ENCODE measurements around the gene CASQ2. TPM values are rescaled to one million over a fixed set of nuclear protein-coding genes. Genes with fewer than 3 reads are reported as not detected.

Gene CASQ2
- polyA plus RNA-seq, 3 donors, result not detected

DNA sequence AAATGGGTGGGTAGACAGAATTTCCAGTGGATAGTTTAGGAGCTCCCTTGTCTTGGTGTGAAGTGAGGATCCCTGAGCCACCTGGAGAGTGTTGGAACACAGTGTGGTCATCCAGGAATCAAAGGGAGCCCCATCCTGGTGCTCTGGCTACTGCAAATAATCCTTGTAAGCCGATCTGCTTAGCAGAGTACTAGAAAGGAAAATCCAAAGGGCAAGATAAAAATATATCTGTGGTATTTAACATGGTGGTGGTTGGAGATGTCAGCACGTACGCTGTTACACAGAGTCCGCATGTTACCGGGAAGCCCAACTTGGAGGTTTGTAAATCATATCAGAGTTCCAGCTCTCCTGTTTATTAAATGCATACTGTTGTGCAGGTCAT, 87.8 kb downstream of the CASQ2 start:
- no peak overlapping the region for H3K4me3 ChIP-seq (replicated peaks in 1 of 3; ENCODE audit: low read depth in 2 of 3, low read length in 3 of 3)
- peaks cover 10 to 11% of the 10 kb centered on the region in 2 donors for H3K36me3 Mint-ChIP-seq
- H3K4me3 Mint-ChIP-seq, result no peak overlapping the region
- H3K27me3 ChIP-seq (ENCODE audit: control insufficient read depth in 2 of 2, insufficient read depth in 2 of 2, low read length in 2 of 2), result no peaks in the 10 kb centered on the region
- H3K9me3 ChIP-seq (replicated peaks in 1 of 2; ENCODE audit: control insufficient read depth in 1 of 2, insufficient read depth in 1 of 2, low read length in 2 of 2), result no peaks in the 10 kb centered on the region
- WGBS (ENCODE audit: insufficient coverage), result 100% methylated on average over 3 of the region's 5 CpGs
- H4K20me1 ChIP-seq (ENCODE audit: insufficient read depth, low read length), result no peaks in the 10 kb centered on the region
- H3K9ac ChIP-seq (ENCODE audit: insufficient read depth, low read length, poor library complexity, severe bottlenecking), result no peak overlapping the region
- H3K4me2 ChIP-seq (replicated peaks; ENCODE audit: extremely low read depth, low read length, poor library complexity, severe bottlenecking), result no peak overlapping the region
- H2AFZ ChIP-seq (ENCODE audit: insufficient read depth, low read depth, low read length, poor library complexity, severe bottlenecking), result no peak overlapping the region
- H3K36me3 ChIP-seq (replicated peaks in 1 of 2; ENCODE audit: control insufficient read depth in 1 of 2, insufficient read depth in 2 of 2, low read length in 2 of 2), result peaks cover 7 to 23% of the 10 kb centered on the region in 2 donors
- H3K27ac Mint-ChIP-seq, result peak overlapping the region in 1 of 7 donors; percentile 21
- H3K27me3 Mint-ChIP-seq (ENCODE audit: low read depth in 3 of 3), result peaks cover 0 to 3% (median 0%) of the 10 kb centered on the region in 3 donors
- peaks cover 0 to 1% (median 0%) of the 10 kb centered on the region in 7 donors for H3K9me3 Mint-ChIP-seq
- no peak for DNase-seq
- intact Hi-C loops (cut with micrococcal nuclease), result no loop called here
- no peaks in the 10 kb centered on the region for H3K4me1 ChIP-seq (ENCODE audit: control insufficient read depth in 1 of 2, insufficient read depth in 2 of 2, low read length in 2 of 2)
- H3K4me1 Mint-ChIP-seq, result no peaks in the 10 kb centered on the region
- no peak overlapping the region for H3K27ac ChIP-seq (ENCODE audit: low read depth in 1 of 2, low read length in 2 of 2)
- H3K79me2 ChIP-seq (ENCODE audit: insufficient read depth, low read length), result no peaks in the 10 kb centered on the region
- TF ChIP-seq, protein P1, sequence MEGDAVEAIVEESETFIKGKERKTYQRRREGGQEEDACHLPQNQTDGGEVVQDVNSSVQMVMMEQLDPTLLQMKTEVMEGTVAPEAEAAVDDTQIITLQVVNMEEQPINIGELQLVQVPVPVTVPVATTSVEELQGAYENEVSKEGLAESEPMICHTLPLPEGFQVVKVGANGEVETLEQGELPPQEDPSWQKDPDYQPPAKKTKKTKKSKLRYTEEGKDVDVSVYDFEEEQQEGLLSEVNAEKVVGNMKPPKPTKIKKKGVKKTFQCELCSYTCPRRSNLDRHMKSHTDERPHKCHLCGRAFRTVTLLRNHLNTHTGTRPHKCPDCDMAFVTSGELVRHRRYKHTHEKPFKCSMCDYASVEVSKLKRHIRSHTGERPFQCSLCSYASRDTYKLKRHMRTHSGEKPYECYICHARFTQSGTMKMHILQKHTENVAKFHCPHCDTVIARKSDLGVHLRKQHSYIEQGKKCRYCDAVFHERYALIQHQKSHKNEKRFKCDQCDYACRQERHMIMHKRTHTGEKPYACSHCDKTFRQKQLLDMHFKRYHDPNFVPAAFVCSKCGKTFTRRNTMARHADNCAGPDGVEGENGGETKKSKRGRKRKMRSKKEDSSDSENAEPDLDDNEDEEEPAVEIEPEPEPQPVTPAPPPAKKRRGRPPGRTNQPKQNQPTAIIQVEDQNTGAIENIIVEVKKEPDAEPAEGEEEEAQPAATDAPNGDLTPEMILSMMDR (IDR thresholded peaks at IDR 0.05), result no peak

DNA sequence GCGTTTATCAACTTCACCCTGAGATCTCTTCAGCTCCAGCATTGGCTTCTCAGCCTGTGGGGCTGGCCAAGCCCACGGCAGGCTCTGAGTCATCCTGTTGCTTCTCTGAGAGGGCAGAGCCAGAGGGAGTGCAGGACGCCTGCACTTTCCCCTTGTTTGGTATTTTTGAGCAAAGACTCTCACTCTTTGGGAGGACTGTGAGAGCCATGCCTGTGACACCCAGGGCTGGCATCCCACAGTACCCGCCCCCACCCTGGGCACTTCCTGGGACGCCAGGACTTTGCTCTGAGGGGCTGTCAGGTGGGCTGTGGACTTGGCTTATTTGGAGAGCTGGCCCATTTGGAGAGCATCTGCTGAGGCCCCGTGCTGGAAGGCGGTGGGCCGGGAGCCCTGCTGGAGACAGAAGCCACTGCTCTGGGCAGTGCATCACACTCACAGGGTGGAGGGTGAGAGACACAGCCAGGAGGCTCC, 89.3 kb downstream of the CASQ2 start:
- no peak overlapping the region for H3K4me2 ChIP-seq (replicated peaks; ENCODE audit: extremely low read depth, low read length, poor library complexity, severe bottlenecking)
- H2AFZ ChIP-seq (ENCODE audit: insufficient read depth, low read depth, low read length, poor library complexity, severe bottlenecking), result no peak overlapping the region
- no peak for DNase-seq
- Mint-ChIP-seq H3K4me3 (no peak overlapping the region), H3K9me3 (peaks cover 0 to 1% (median 0%) of the 10 kb centered on the region in 7 donors), H3K27ac (no peak overlapping the region), H3K4me1 (no peaks in the 10 kb centered on the region), H3K27me3 (ENCODE audit: low read depth in 3 of 3) (peaks cover 0 to 3% (median 0%) of the 10 kb centered on the region in 3 donors), H3K36me3 (peaks cover 4 to 5% of the 10 kb centered on the region in 2 donors)
- no peaks in the 10 kb centered on the region for H3K79me2 ChIP-seq (ENCODE audit: insufficient read depth, low read length)
- H3K27ac ChIP-seq (ENCODE audit: low read depth in 1 of 2, low read length in 2 of 2), result no peak overlapping the region
- no peak overlapping the region for H3K9ac ChIP-seq (ENCODE audit: insufficient read depth, low read length, poor library complexity, severe bottlenecking)
- no peaks in the 10 kb centered on the region for H3K4me1 ChIP-seq (ENCODE audit: control insufficient read depth in 1 of 2, insufficient read depth in 2 of 2, low read length in 2 of 2)
- TF ChIP-seq, protein P1 (IDR thresholded peaks at IDR 0.05), result no peak
- no peak overlapping the region for H3K4me3 ChIP-seq (replicated peaks in 1 of 3; ENCODE audit: low read depth in 2 of 3, low read length in 3 of 3)
- no peaks in the 10 kb centered on the region for H3K27me3 ChIP-seq (ENCODE audit: control insufficient read depth in 2 of 2, insufficient read depth in 2 of 2, low read length in 2 of 2)
- 92% methylated on average over 6 of the region's 8 CpGs for WGBS (ENCODE audit: insufficient coverage)
- peaks cover 0 to 7% of the 10 kb centered on the region in 2 donors for H3K36me3 ChIP-seq (replicated peaks in 1 of 2; ENCODE audit: control insufficient read depth in 1 of 2, insufficient read depth in 2 of 2, low read length in 2 of 2)
- no peaks in the 10 kb centered on the region for H4K20me1 ChIP-seq (ENCODE audit: insufficient read depth, low read length)
- H3K9me3 ChIP-seq (replicated peaks in 1 of 2; ENCODE audit: control insufficient read depth in 1 of 2, insufficient read depth in 1 of 2, low read length in 2 of 2), result no peaks in the 10 kb centered on the region
- intact Hi-C loops (cut with micrococcal nuclease), result no loop called here
